Hepatocyte (in vitro differentiated cells): ENCODE results near the gene ZNF774.

Source experiments
- EZH2 ChIP-seq: fragments of 200-600 bp; sonication (generic); IDR thresholded peaks from 2 replicates; pipeline ENCODE4 v1.6.1; 2016; ENCODE audit warnings: antibody characterized with exemption, mild to moderate bottlenecking, borderline replicate concordance
- TF ChIP-seq, protein P1 (sequence below): fragments of 200-600 bp; sonication (generic); IDR thresholded peaks from 2 replicates; pipeline ENCODE4 v1.5.1; 2016; ENCODE audit warnings: antibody characterized with exemption, mild to moderate bottlenecking; ENCODE audit not compliant: poor library complexity

DNA sequence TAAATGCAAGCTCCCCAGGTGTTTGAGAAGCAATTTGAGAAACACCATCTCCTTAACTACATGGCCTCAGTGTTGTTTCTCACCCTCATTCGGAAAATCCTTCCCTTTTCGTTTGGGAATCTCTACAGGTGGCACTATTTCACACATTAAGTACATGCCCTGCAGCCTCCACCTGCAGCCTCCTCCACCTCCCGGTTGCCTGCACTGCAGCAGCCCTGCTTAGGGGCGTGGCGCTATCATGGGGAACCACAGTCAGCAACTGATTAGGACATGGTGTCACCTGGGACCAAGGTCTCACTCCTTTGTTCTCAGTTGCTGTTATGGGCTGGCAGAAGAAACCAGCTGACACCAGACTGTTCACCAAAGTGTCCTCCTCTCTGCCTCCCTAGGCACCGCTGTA lies 11.7 kb upstream of the ZNF774 start:
- TF ChIP-seq, protein P1, sequence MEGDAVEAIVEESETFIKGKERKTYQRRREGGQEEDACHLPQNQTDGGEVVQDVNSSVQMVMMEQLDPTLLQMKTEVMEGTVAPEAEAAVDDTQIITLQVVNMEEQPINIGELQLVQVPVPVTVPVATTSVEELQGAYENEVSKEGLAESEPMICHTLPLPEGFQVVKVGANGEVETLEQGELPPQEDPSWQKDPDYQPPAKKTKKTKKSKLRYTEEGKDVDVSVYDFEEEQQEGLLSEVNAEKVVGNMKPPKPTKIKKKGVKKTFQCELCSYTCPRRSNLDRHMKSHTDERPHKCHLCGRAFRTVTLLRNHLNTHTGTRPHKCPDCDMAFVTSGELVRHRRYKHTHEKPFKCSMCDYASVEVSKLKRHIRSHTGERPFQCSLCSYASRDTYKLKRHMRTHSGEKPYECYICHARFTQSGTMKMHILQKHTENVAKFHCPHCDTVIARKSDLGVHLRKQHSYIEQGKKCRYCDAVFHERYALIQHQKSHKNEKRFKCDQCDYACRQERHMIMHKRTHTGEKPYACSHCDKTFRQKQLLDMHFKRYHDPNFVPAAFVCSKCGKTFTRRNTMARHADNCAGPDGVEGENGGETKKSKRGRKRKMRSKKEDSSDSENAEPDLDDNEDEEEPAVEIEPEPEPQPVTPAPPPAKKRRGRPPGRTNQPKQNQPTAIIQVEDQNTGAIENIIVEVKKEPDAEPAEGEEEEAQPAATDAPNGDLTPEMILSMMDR, result no peak
- TF ChIP-seq EZH2, result no peak
